Measurements from ENCODE around the gene EZH1.
A peak's percentile ranks its signal among the peaks of the same experiment; 100 is the strongest.

EZH1 gene

GRCh38 chr17:42744806-42745617, at the start of gene EZH1:
EZH1 (minus strand) TSS chr17:42745040; CDS start chr17:42728941, 16,099 bp downstream.
- Mint-ChIP-seq H3K9me3 (no peaks in the 10 kb centered on the region), H3K27ac (peak within 1 kb of the TSS; percentile 76), H3K4me1 (ENCODE audit: low read depth) (peaks cover 16% of the 10 kb centered on the region), H3K27me3 (peaks cover 32% of the 10 kb centered on the region), H3K36me3 (ENCODE audit: low read depth) (peaks cover 11% of the 10 kb centered on the region), H3K4me3 (peak within 1 kb of the TSS; percentile 82)
- intact Hi-C loops (cut with micrococcal nuclease), result no loop called here

- H3K9me3 Mint-ChIP-seq, result no peaks in the 10 kb centered on the region
- H3K4me3 Mint-ChIP-seq, result no peak overlapping the region
- peaks cover 14% of the 10 kb centered on the region for H3K36me3 Mint-ChIP-seq (ENCODE audit: low read depth)
- no peak overlapping the region for H3K27ac Mint-ChIP-seq
- intact Hi-C loops (cut with micrococcal nuclease), result no loop called here
- H3K4me1 Mint-ChIP-seq (ENCODE audit: low read depth), result peaks cover 27% of the 10 kb centered on the region
- H3K27me3 Mint-ChIP-seq, result peaks cover 35% of the 10 kb centered on the region
Observed at GRCh38 chr17:42792545-42792944, 47.7 kb upstream of the EZH1 start.

GRCh38 chr17:42791948-42792347, 47.1 kb upstream of the EZH1 start:
- intact Hi-C loops (cut with micrococcal nuclease), result no loop called here
- no peaks in the 10 kb centered on the region for H3K9me3 Mint-ChIP-seq
- peaks cover 14% of the 10 kb centered on the region for H3K36me3 Mint-ChIP-seq (ENCODE audit: low read depth)
- H3K27me3 Mint-ChIP-seq, result peaks cover 41% of the 10 kb centered on the region
- peaks cover 28% of the 10 kb centered on the region for H3K4me1 Mint-ChIP-seq (ENCODE audit: low read depth)
- no peak overlapping the region for H3K4me3 Mint-ChIP-seq
- no peak overlapping the region for H3K27ac Mint-ChIP-seq

GRCh38 chr17:42787266-42787665, 42.4 kb upstream of the EZH1 start:
- H3K27ac Mint-ChIP-seq, result no peak overlapping the region
- intact Hi-C loops (cut with micrococcal nuclease), result no loop called here
- peaks cover 38% of the 10 kb centered on the region for H3K4me1 Mint-ChIP-seq (ENCODE audit: low read depth)
- no peak overlapping the region for H3K4me3 Mint-ChIP-seq
- H3K27me3 Mint-ChIP-seq, result peaks cover 83% of the 10 kb centered on the region
- H3K9me3 Mint-ChIP-seq, result no peaks in the 10 kb centered on the region
- no peaks in the 10 kb centered on the region for H3K36me3 Mint-ChIP-seq (ENCODE audit: low read depth)

GRCh38 chr17:42784811-42785592, 40.2 kb upstream of the EZH1 start:
- Mint-ChIP-seq H3K4me3 (peak overlapping the region; percentile 17), H3K4me1 (ENCODE audit: low read depth) (peaks cover 41% of the 10 kb centered on the region)

GRCh38 chr17:42784409-42784808, 39.6 kb upstream of the EZH1 start:
- intact Hi-C loops (cut with micrococcal nuclease), result no loop called here
- Mint-ChIP-seq H3K36me3 (ENCODE audit: low read depth) (peaks cover 8% of the 10 kb centered on the region), H3K4me3 (no peak overlapping the region), H3K27me3 (peaks cover 95% of the 10 kb centered on the region), H3K4me1 (ENCODE audit: low read depth) (peaks cover 47% of the 10 kb centered on the region), H3K9me3 (no peaks in the 10 kb centered on the region), H3K27ac (no peak overlapping the region)

More at GRCh38 chr17:42784811-42785592, 40.2 kb upstream of the EZH1 start:
- Mint-ChIP-seq H3K36me3 (ENCODE audit: low read depth) (peaks cover 2% of the 10 kb centered on the region), H3K9me3 (no peaks in the 10 kb centered on the region), H3K27ac (no peak overlapping the region), H3K27me3 (peaks cover 93% of the 10 kb centered on the region)
- intact Hi-C loops (cut with micrococcal nuclease), result no loop called here

- Mint-ChIP-seq H3K27ac (no peak overlapping the region), H3K4me3 (no peak overlapping the region), H3K4me1 (ENCODE audit: low read depth) (peaks cover 52% of the 10 kb centered on the region), H3K9me3 (no peaks in the 10 kb centered on the region), H3K27me3 (peaks cover 96% of the 10 kb centered on the region), H3K36me3 (ENCODE audit: low read depth) (peaks cover 14% of the 10 kb centered on the region)
- intact Hi-C loops (cut with micrococcal nuclease), result no loop called here
Observed at GRCh38 chr17:42783791-42784138, 38.9 kb upstream of the EZH1 start.

GRCh38 chr17:42783062-42783790, 38.4 kb upstream of the EZH1 start:
- Mint-ChIP-seq H3K27ac (no peak overlapping the region), H3K27me3 (peaks cover 91% of the 10 kb centered on the region), H3K4me3 (no peak overlapping the region), H3K36me3 (ENCODE audit: low read depth) (peaks cover 19% of the 10 kb centered on the region), H3K9me3 (no peaks in the 10 kb centered on the region), H3K4me1 (ENCODE audit: low read depth) (peaks cover 52% of the 10 kb centered on the region)
- intact Hi-C loops (cut with micrococcal nuclease), result no loop called here

- peaks cover 28% of the 10 kb centered on the region for H3K36me3 Mint-ChIP-seq (ENCODE audit: low read depth)
- intact Hi-C loops (cut with micrococcal nuclease), result no loop called here
- no peak overlapping the region for H3K4me3 Mint-ChIP-seq
- H3K4me1 Mint-ChIP-seq (ENCODE audit: low read depth), result peaks cover 48% of the 10 kb centered on the region
- H3K27ac Mint-ChIP-seq, result no peak overlapping the region
- no peaks in the 10 kb centered on the region for H3K9me3 Mint-ChIP-seq
- peaks cover 83% of the 10 kb centered on the region for H3K27me3 Mint-ChIP-seq
Observed at GRCh38 chr17:42782166-42783061, 37.6 kb upstream of the EZH1 start.

- H3K27me3 Mint-ChIP-seq, result peaks cover 77% of the 10 kb centered on the region
- intact Hi-C loops (cut with micrococcal nuclease), result no loop called here
- no peaks in the 10 kb centered on the region for H3K9me3 Mint-ChIP-seq
- H3K4me1 Mint-ChIP-seq (ENCODE audit: low read depth), result peaks cover 45% of the 10 kb centered on the region
- no peak overlapping the region for H3K4me3 Mint-ChIP-seq
- peaks cover 33% of the 10 kb centered on the region for H3K36me3 Mint-ChIP-seq (ENCODE audit: low read depth)
- H3K27ac Mint-ChIP-seq, result no peak overlapping the region
Observed at GRCh38 chr17:42781639-42782165, 36.9 kb upstream of the EZH1 start.

- Mint-ChIP-seq H3K4me3 (no peak overlapping the region), H3K36me3 (ENCODE audit: low read depth) (peaks cover 40% of the 10 kb centered on the region), H3K27me3 (peaks cover 71% of the 10 kb centered on the region), H3K4me1 (ENCODE audit: low read depth) (peaks cover 45% of the 10 kb centered on the region), H3K27ac (no peak overlapping the region), H3K9me3 (no peaks in the 10 kb centered on the region)
- intact Hi-C loops (cut with micrococcal nuclease), result no loop called here
Observed at GRCh38 chr17:42780851-42781638, 36.2 kb upstream of the EZH1 start.

GRCh38 chr17:42779936-42780850, 35.4 kb upstream of the EZH1 start, which contains the start of gene WNK4:
WNK4 (plus strand) TSS chr17:42780610; CDS start chr17:42780699, 89 bp downstream.
- peaks cover 63% of the 10 kb centered on the region for H3K27me3 Mint-ChIP-seq
- H3K4me3 Mint-ChIP-seq, result no peak within 1 kb of the TSS
- no peaks in the 10 kb centered on the region for H3K9me3 Mint-ChIP-seq
- H3K4me1 Mint-ChIP-seq (ENCODE audit: low read depth), result peaks cover 45% of the 10 kb centered on the region
- intact Hi-C loops (cut with micrococcal nuclease), result no loop called here
- no peak within 1 kb of the TSS for H3K27ac Mint-ChIP-seq
- peaks cover 47% of the 10 kb centered on the region for H3K36me3 Mint-ChIP-seq (ENCODE audit: low read depth)

Data from dendritic cell treated with granulocyte-macrophage colony-stimulating factor and Interleukin-4, amounts not matched to agents 40 ng/mL and 50 ng/mL, for 4 days (primary cell).